HG03565 (cell line): ENCODE results near the gene WASF2.
"Not testable (repeated sequence)": the region's sequence is repeated elsewhere in the genome, so short reads cannot be mapped to it uniquely, and the experiment has no call there.

Experiments
- ATAC-seq: cut with Tn5 transposase; IDR thresholded peaks from one replicate; pipeline ENCODE4 v1.9.1; 2021; ENCODE audit warnings: mild to moderate bottlenecking, moderate library complexity; ENCODE audit not compliant: unreplicated experiment

The WASF2 gene

GRCh38 chr1:27521861-27522431 lies 32.0 kb upstream of the WASF2 start:
- no peak for ATAC-seq

GRCh38 chr1:27521336-27521831 lies 31.4 kb upstream of the WASF2 start:
- ATAC-seq, result no peak

GRCh38 chr1:27520651-27521050 lies 30.7 kb upstream of the WASF2 start:
- no peak for ATAC-seq

GRCh38 chr1:27519331-27520258 lies 29.6 kb upstream of the WASF2 start:
- no peak for ATAC-seq

- no peak for ATAC-seq
Measured at GRCh38 chr1:27518808-27519207, 28.8 kb upstream of the WASF2 start.

- no peak for ATAC-seq
Measured at GRCh38 chr1:27517907-27518718, 28.1 kb upstream of the WASF2 start.

GRCh38 chr1:27517301-27517700 lies 27.3 kb upstream of the WASF2 start:
- no peak for ATAC-seq

GRCh38 chr1:27515626-27516025 lies 25.7 kb upstream of the WASF2 start:
- ATAC-seq, result no peak

- ATAC-seq, result no peak
Measured at GRCh38 chr1:27513958-27514357, 24.0 kb upstream of the WASF2 start.

- ATAC-seq, result no peak
Measured at GRCh38 chr1:27513528-27513927, 23.6 kb upstream of the WASF2 start.

GRCh38 chr1:27509127-27510080 lies 19.4 kb upstream of the WASF2 start:
- no peak for ATAC-seq

- ATAC-seq, result no peak
Measured at GRCh38 chr1:27507960-27508665, 18.1 kb upstream of the WASF2 start.

- ATAC-seq, result no peak
Measured at GRCh38 chr1:27506703-27507102, 16.7 kb upstream of the WASF2 start.

- ATAC-seq, result no peak
Measured at GRCh38 chr1:27505420-27505680, 15.4 kb upstream of the WASF2 start.

GRCh38 chr1:27504588-27505419 lies 14.8 kb upstream of the WASF2 start:
- ATAC-seq, result no peak

GRCh38 chr1:27503844-27504587 lies 14.0 kb upstream of the WASF2 start:
- ATAC-seq, result no peak

GRCh38 chr1:27503033-27503432 lies 13.1 kb upstream of the WASF2 start:
- no peak for ATAC-seq

GRCh38 chr1:27501159-27501558 lies 11.2 kb upstream of the WASF2 start:
- ATAC-seq, result not testable (repeated sequence)
